H1 (cell line): ENCODE results near the gene ADCY2. TPM values are rescaled to one million over a fixed set of nuclear protein-coding genes. Genes with fewer than 3 reads are reported as not detected.

Experiments used
- ATF3 ChIP-seq: IDR thresholded peaks from 2 replicates; pipeline ENCODE4 v1.6.1; 2011; ENCODE audit warnings: low read depth, mild to moderate bottlenecking, low read length; ENCODE audit not compliant: insufficient read depth
- BACH1 ChIP-seq: IDR thresholded peaks from 2 replicates; pipeline ENCODE4 v1.6.1; 2012; ENCODE audit warnings: low read length, improper control_type of control experiment
- CHD7 ChIP-seq: fragments of 300-600 bp; sonication (generic); IDR thresholded peaks from 2 replicates; pipeline ENCODE4 v1.7.1; 2012; ENCODE audit warnings: low read length, moderate library complexity, mild to moderate bottlenecking, inconsistent platforms; ENCODE audit not compliant: insufficient replicate concordance
- FOSL1 ChIP-seq: IDR thresholded peaks from 2 replicates; pipeline ENCODE4 v1.6.1; 2011; ENCODE audit warnings: mild to moderate bottlenecking, low read depth, low read length, moderate library complexity; ENCODE audit not compliant: insufficient read depth
- POLR2A ChIP-seq, 2 experiments: IDR thresholded peaks; 1 replicate in 1 of 2; 2 replicates in 1 of 2; pipeline ENCODE4 v1.6.1; 2011; ENCODE audit warnings: low read depth in 2 of 2, low read length in 2 of 2, mild to moderate bottlenecking in 2 of 2; ENCODE audit errors: control extremely low read depth in 1 of 2
- POU5F1 ChIP-seq: IDR thresholded peaks from 2 replicates; pipeline ENCODE4 v1.6.1; 2011; ENCODE audit warnings: low read depth, mild to moderate bottlenecking, low read length, moderate library complexity
- polyA plus RNA-seq, 7 experiments: library from polyadenylated mRNA; depleted of rRNA in 3 of 7; stranded (reverse) in 5 of 7; unstranded in 2 of 7; fragments of >200 nt in 5 of 7; fragments of 200-250 nt in 2 of 7; gene quantifications; 1 replicate in 5 of 7; 2 replicates in 1 of 7; 4 replicates in 1 of 7; pipeline versions ENCODE4 v1.2.1 to v1.2.3, GENCODE V29; 2011 to 2013; ENCODE audit warnings: missing spikeins in 2 of 7, mixed read lengths in 2 of 7
- total RNA-seq: library from RNA; stranded (reverse); fragmentation: NEBNext Ultra II Directional; extraction: Animal tissue kit (Norgen Biotek cat#: 25700); gene quantifications from 2 replicates; pipeline ENCODE4 v1.2.1, GENCODE V29; 2021

The ADCY2 gene
- total and polyA plus RNA-seq, 2 of the 8 experiments (the other 6 are each of a cell fraction or from before 2014, with no cell fraction given) = 35.8 to 122 TPM

- TF ChIP-seq CHD7 = no peak
- TF ChIP-seq FOSL1 = no peak
- TF ChIP-seq BACH1 = no peak
- no peak for TF ChIP-seq POLR2A (IDR thresholded peaks at IDR 0.05; ENCODE audit: control extremely low read depth in 1 of 2, low read depth in 2 of 2, low read length in 2 of 2)
- TF ChIP-seq POU5F1 = no peak
- no peak for TF ChIP-seq ATF3
Observed at GRCh38 chr5:7361593-7361992, 34.3 kb upstream of the ADCY2 start (continued).
